NCI-H526 (cell line): Measurements from ENCODE around the gene ZIC2.
"Not testable (repeated sequence)": the region's sequence is repeated elsewhere in the genome, so short reads cannot be mapped to it uniquely, and the experiment has no call there.

Experiments
- DNase-seq, 2 experiments: peaks; one replicate each; lab custom pipeline; 2025; lab: John Stamatoyannopoulos, UW

Gene ZIC2

DNA sequence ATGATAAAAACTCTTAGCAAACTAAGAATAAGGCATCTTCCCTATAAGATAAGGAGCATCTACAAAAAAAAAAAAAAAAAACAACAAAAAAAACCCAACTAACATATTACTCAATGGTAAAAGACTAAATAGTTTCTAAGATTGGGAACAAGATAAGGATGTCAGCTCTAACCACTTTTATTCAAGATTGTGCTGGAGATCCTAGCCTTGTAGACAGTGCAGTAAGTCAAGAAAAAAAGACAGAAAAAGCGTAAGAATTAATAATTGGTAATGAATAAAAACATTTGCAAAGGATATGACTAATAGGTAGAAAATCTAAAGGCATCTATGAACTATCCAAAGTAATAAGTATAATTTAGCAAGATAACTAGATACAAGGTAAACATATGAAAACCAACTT is 33.0 kb downstream of the ZIC2 start:
- DNase-seq: no peak

DNA sequence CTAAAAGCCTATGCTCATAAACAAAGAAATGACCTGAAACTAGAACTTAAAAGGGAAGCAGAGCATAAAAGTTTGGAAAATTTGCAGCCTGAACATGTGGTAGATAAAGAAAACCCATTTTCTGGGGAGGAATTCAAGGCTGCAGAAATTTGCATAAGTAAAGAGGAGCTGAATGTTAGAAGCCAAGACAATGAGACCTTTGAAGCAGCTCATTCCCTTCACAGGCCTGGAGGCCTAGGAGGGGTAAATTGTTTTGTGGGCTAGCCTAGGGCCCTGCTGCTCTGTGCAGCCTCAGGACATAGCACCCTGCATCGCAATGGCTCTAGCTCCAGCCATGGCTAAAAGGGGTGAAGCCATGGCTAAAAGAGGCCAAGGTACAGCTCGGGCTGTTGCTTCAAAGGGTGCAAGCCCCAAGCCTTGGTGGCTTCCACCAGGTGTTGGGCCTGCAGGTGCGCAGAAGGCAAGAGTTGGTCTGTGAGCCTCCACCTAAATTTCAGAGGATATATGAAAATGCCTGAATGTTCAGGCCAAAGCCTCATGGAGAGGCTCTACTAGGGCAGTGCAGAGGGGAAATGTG is 38.3 kb downstream of the ZIC2 start:
- DNase-seq: peak in 1 of 2 experiments; percentile 25

- no peak for DNase-seq
Measured at GRCh38 chr13:100022798-100023197, 41.2 kb downstream of the ZIC2 start.

DNA sequence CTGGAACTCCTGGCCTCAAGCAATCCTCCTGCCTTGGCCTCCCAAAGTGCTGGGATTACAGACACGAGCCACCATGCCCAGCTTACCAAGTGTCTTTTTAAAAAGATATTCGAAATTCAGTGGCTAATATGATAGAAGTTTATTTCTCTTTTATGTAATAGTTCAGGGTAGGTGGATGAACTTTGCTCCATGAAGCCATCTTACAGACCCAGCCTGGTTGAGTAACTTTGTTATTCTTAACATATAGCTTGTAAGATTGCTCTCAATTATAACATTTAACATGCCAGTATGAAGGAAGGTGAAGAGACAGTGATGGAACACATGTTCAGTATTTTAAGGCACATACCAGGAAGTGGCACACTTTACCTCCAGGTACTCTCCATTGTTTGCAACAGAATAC is 42.4 kb downstream of the ZIC2 start:
- no peak for DNase-seq

GRCh38 chr13:100029933-100030332 is 48.3 kb downstream of the ZIC2 start:
- DNase-seq: no peak

DNA sequence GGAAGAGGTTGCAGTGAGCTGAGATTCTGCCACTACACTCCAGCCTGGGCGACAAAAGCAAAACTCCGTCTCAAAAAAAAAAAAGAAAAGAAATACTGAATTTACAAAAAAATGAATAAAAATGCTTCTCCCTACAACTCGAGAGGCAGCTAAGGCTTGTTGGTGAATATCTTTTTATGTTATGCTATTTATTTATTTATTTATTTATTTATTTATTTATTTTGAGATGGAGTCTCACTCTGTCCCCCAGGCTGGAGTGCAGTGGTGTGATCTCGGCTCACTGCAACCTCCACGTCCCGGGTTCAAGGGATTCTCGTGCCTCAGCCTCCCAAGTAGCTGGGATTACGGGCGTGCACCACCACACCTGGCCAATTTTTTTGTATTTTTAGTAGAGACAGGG is 51.1 kb downstream of the ZIC2 start:
- DNase-seq: not testable (repeated sequence)

GRCh38 chr13:100035936-100036335 is 54.4 kb downstream of the ZIC2 start:
- DNase-seq: no peak
